ENCODE results near the gene WFIKKN1.

WFIKKN1 gene

GRCh38 chr16:636206-637080 is 5.7 kb downstream of the WFIKKN1 start, which contains the start of gene METTL26:
Gene METTL26, minus strand, starts transcription at chr16:636305. Its CDS starts 15 bp downstream, at chr16:636290.
- Histone ChIP-seq H2AFZ (ENCODE audit: low read depth, low read length) (peak within 1 kb of the TSS; percentile 85), H3K4ac (ENCODE audit: low read depth in 1 of 2, low read length in 2 of 2) (peak within 1 kb of the TSS; percentile 93), H3K9ac (ENCODE audit: low read length) (peak within 1 kb of the TSS; percentile 91), H3K4me2 (ENCODE audit: low read length, poor library complexity, severe bottlenecking) (peak within 1 kb of the TSS; percentile 98), H3K4me1 (ENCODE audit: control insufficient read depth, insufficient read depth, low read depth, low read length) (peaks cover 41% of the 10 kb centered on the region), H2BK5ac (ENCODE audit: low read depth, low read length, poor library complexity, severe bottlenecking) (peak within 1 kb of the TSS; percentile 32), H3K18ac (ENCODE audit: low read depth in 1 of 2, low read length in 2 of 2) (peak within 1 kb of the TSS; percentile 96 to 97), H3K4me3 (ENCODE audit: insufficient read depth in 1 of 2, low read depth in 1 of 2, low read length in 2 of 2) (peak within 1 kb of the TSS; percentile 81 to 97), H4K8ac (ENCODE audit: low read length) (peak within 1 kb of the TSS; percentile 94), H3K9me3 (ENCODE audit: control insufficient read depth, low read length) (no peaks in the 10 kb centered on the region), H3K23ac (ENCODE audit: low read length in 2 of 2) (peak within 1 kb of the TSS; percentile 90 to 92), H4K91ac (ENCODE audit: low read length) (peak within 1 kb of the TSS; percentile 96), H2BK12ac (ENCODE audit: low read length in 2 of 2) (peak within 1 kb of the TSS in 1 of 2 experiments; percentile 84), H2BK15ac (ENCODE audit: low read depth, poor library complexity, severe bottlenecking) (peak within 1 kb of the TSS; percentile 86), H2BK120ac (ENCODE audit: low read depth, low read length) (peak within 1 kb of the TSS; percentile 64), H3K79me1 (replicated peaks; ENCODE audit: low read length, poor library complexity, severe bottlenecking) (peaks cover 19% of the 10 kb centered on the region), H3K36me3 (ENCODE audit: control insufficient read depth in 1 of 2, insufficient read depth in 2 of 2, low read depth in 1 of 2, low read length in 2 of 2) (peaks cover 3 to 29% of the 10 kb centered on the region in 2 experiments), H3K14ac (ENCODE audit: low read length in 2 of 2) (peak within 1 kb of the TSS in 1 of 2 experiments; percentile 95), H3K27me3 (ENCODE audit: control insufficient read depth in 1 of 2, insufficient read depth in 1 of 2, low read length in 2 of 2) (no peaks in the 10 kb centered on the region), H2AK5ac (ENCODE audit: low read length, severe bottlenecking) (no peak within 1 kb of the TSS), H3K27ac (ENCODE audit: low read length, poor library complexity, severe bottlenecking) (peak within 1 kb of the TSS; percentile 91)
- under 1% methylated on average over 87 of the region's 91 CpGs for WGBS
- peak; percentile 97 for DNase-seq

- Histone ChIP-seq H4K8ac (ENCODE audit: low read length) (peak overlapping the region; percentile 73), H3K9me3 (ENCODE audit: control insufficient read depth, low read length) (no peaks in the 10 kb centered on the region), H2BK120ac (ENCODE audit: low read depth, low read length) (peak overlapping the region; percentile 55), H3K79me1 (replicated peaks; ENCODE audit: low read length, poor library complexity, severe bottlenecking) (peaks cover 19% of the 10 kb centered on the region), H3K14ac (ENCODE audit: low read length in 2 of 2) (no peak overlapping the region), H3K27me3 (ENCODE audit: control insufficient read depth in 1 of 2, insufficient read depth in 1 of 2, low read length in 2 of 2) (no peaks in the 10 kb centered on the region), H2BK5ac (ENCODE audit: low read depth, low read length, poor library complexity, severe bottlenecking) (no peak overlapping the region), H3K9ac (ENCODE audit: low read length) (peak overlapping the region; percentile 91), H3K23ac (ENCODE audit: low read length in 2 of 2) (no peak overlapping the region), H3K4ac (ENCODE audit: low read depth in 1 of 2, low read length in 2 of 2) (peak overlapping the region in 1 of 2 experiments; percentile 27), H2BK15ac (ENCODE audit: low read depth, poor library complexity, severe bottlenecking) (no peak overlapping the region), H3K4me1 (ENCODE audit: control insufficient read depth, insufficient read depth, low read depth, low read length) (peaks cover 49% of the 10 kb centered on the region), H3K4me3 (ENCODE audit: insufficient read depth in 1 of 2, low read depth in 1 of 2, low read length in 2 of 2) (peak overlapping the region; percentile 72 to 81), H3K18ac (ENCODE audit: low read depth in 1 of 2, low read length in 2 of 2) (peak overlapping the region; percentile 55 to 82), H3K27ac (ENCODE audit: low read length, poor library complexity, severe bottlenecking) (no peak overlapping the region), H3K36me3 (ENCODE audit: control insufficient read depth in 1 of 2, insufficient read depth in 2 of 2, low read depth in 1 of 2, low read length in 2 of 2) (peaks cover 3 to 27% of the 10 kb centered on the region in 2 experiments), H2AFZ (ENCODE audit: low read depth, low read length) (peak overlapping the region; percentile 0), H4K91ac (ENCODE audit: low read length) (peak overlapping the region; percentile 70), H2AK5ac (ENCODE audit: low read length, severe bottlenecking) (no peak overlapping the region), H2BK12ac (ENCODE audit: low read length in 2 of 2) (peak overlapping the region; percentile 8 to 86), H3K4me2 (ENCODE audit: low read length, poor library complexity, severe bottlenecking) (peak overlapping the region; percentile 41)
- DNase-seq, result peak; percentile 37
- WGBS, result 25% methylated on average over 40 of the region's 53 CpGs
Measured at GRCh38 chr16:637081-638018, 6.6 kb downstream of the WFIKKN1 start.

GRCh38 chr16:638034-638543 is 7.3 kb downstream of the WFIKKN1 start:
- H3K4me2 ChIP-seq (ENCODE audit: low read length, poor library complexity, severe bottlenecking), result no peak overlapping the region
- H3K27me3 ChIP-seq (ENCODE audit: control insufficient read depth in 1 of 2, insufficient read depth in 1 of 2, low read length in 2 of 2), result no peaks in the 10 kb centered on the region
- no peak overlapping the region for H2BK15ac ChIP-seq (ENCODE audit: low read depth, poor library complexity, severe bottlenecking)
- no peak overlapping the region for H2BK5ac ChIP-seq (ENCODE audit: low read depth, low read length, poor library complexity, severe bottlenecking)
- no peak overlapping the region for H4K8ac ChIP-seq (ENCODE audit: low read length)
- peak overlapping the region in 1 of 2 experiments; percentile 55 for H3K18ac ChIP-seq (ENCODE audit: low read depth in 1 of 2, low read length in 2 of 2)
- H2BK12ac ChIP-seq (ENCODE audit: low read length in 2 of 2), result peak overlapping the region in 1 of 2 experiments; percentile 82
- H3K23ac ChIP-seq (ENCODE audit: low read length in 2 of 2), result no peak overlapping the region
- H4K91ac ChIP-seq (ENCODE audit: low read length), result no peak overlapping the region
- H2AK5ac ChIP-seq (ENCODE audit: low read length, severe bottlenecking), result no peak overlapping the region
- peaks cover 27% of the 10 kb centered on the region for H3K79me1 ChIP-seq (replicated peaks; ENCODE audit: low read length, poor library complexity, severe bottlenecking)
- H3K9ac ChIP-seq (ENCODE audit: low read length), result no peak overlapping the region
- H3K14ac ChIP-seq (ENCODE audit: low read length in 2 of 2), result no peak overlapping the region
- no peak overlapping the region for H3K27ac ChIP-seq (ENCODE audit: low read length, poor library complexity, severe bottlenecking)
- 87% methylated on average over 15 of the region's 15 CpGs for WGBS
- H3K9me3 ChIP-seq (ENCODE audit: control insufficient read depth, low read length), result no peaks in the 10 kb centered on the region
- H3K4me1 ChIP-seq (ENCODE audit: control insufficient read depth, insufficient read depth, low read depth, low read length), result peaks cover 54% of the 10 kb centered on the region
- peaks cover 3 to 19% of the 10 kb centered on the region in 2 experiments for H3K36me3 ChIP-seq (ENCODE audit: control insufficient read depth in 1 of 2, insufficient read depth in 2 of 2, low read depth in 1 of 2, low read length in 2 of 2)
- DNase-seq, result no peak
- no peak overlapping the region for H2BK120ac ChIP-seq (ENCODE audit: low read depth, low read length)
- no peak overlapping the region for H3K4me3 ChIP-seq (ENCODE audit: insufficient read depth in 1 of 2, low read depth in 1 of 2, low read length in 2 of 2)
- H3K4ac ChIP-seq (ENCODE audit: low read depth in 1 of 2, low read length in 2 of 2), result no peak overlapping the region
- H2AFZ ChIP-seq (ENCODE audit: low read depth, low read length), result no peak overlapping the region
